Memory B cell (primary cell): Measurements from ENCODE around the gene MARCKSL1.

ENCODE experiments used
- ATAC-seq: fragments of 150-1000 bp; cut with Tn5 transposase; 2 replicates; pipeline ENCODE4 v1.10.0; 2021; ENCODE audit warnings: low read depth, mild to moderate bottlenecking, moderate library complexity
- DNase-seq, 2 donors: peaks; one replicate each; pipeline ENCODE4 v3.0.0; 2022; ENCODE audit warnings: low spot score in 2 of 2
- H3K27ac Mint-ChIP-seq: one replicate; pipeline ENCODE4 v1.8.0; 2022; ENCODE audit warnings: mild to moderate bottlenecking, moderate library complexity, mixed read lengths
- H3K27me3 Mint-ChIP-seq: one replicate; pipeline ENCODE4 v1.8.0; 2022; ENCODE audit warnings: mixed read lengths
- H3K36me3 Mint-ChIP-seq: one replicate; pipeline ENCODE4 v1.8.0; 2022; ENCODE audit warnings: mild to moderate bottlenecking, mixed read lengths
- H3K4me1 Mint-ChIP-seq: one replicate; pipeline ENCODE4 v1.8.0; 2022; ENCODE audit warnings: mixed read lengths
- H3K4me3 Mint-ChIP-seq: one replicate; pipeline ENCODE4 v1.8.0; 2022; ENCODE audit warnings: mild to moderate bottlenecking, moderate library complexity, mixed read lengths
- H3K9me3 Mint-ChIP-seq: one replicate; pipeline ENCODE4 v1.8.0; 2022; ENCODE audit warnings: mixed read lengths

The MARCKSL1 gene, protein sequence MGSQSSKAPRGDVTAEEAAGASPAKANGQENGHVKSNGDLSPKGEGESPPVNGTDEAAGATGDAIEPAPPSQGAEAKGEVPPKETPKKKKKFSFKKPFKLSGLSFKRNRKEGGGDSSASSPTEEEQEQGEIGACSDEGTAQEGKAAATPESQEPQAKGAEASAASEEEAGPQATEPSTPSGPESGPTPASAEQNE

DNA sequence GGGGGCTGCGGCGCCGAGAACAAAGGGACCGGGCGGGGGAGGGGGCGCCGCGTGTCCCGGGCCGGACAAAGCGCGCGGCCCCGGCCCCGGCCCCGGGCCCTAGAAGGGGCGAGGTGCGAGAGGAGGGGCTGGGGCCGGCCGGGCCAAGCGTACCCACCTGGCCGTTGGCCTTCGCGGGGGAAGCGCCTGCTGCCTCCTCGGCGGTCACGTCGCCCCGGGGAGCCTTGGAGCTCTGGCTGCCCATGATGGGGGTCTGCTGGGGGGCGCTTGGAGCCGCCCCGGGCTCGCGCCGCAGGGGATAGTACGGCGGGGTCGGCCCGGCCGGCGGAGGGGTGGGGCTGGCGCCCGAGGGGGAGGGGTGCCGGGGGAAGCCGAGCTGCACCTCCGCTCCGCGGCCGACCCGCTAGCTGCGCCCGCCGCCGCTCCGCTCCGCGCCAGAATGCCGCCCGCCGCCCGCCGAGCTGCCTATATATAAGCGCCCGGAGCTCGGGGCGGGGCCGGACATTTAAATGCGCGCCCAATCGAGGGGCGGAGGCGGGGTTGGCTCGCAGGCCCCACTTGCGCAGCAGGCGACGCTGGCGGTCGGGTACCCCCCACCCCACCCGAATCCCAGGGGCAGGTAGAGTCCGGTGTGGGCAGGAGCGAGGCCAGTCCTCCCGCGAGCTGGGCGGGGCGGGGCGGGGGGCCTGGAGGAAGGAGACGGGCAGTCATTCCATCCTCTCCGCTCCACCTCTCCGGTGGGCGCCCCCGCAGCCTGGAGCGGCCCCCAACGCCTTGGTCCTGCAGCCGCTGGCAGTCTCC is at the start of gene MARCKSL1:
MARCKSL1 (minus strand) TSS at position 444 of the 801 bp plus-strand sequence; CDS start at position 244, 200 bp downstream.
- Mint-ChIP-seq H3K4me1 (peaks cover 38% of the 10 kb centered on the region), H3K27ac (peak within 1 kb of the TSS; percentile 79), H3K9me3 (no peaks in the 10 kb centered on the region), H3K4me3 (peak within 1 kb of the TSS; percentile 85), H3K27me3 (no peaks in the 10 kb centered on the region), H3K36me3 (peaks cover 12% of the 10 kb centered on the region)
- DNase-seq (peak; percentile 93 to 95), ATAC-seq (peak; percentile 52)

DNA sequence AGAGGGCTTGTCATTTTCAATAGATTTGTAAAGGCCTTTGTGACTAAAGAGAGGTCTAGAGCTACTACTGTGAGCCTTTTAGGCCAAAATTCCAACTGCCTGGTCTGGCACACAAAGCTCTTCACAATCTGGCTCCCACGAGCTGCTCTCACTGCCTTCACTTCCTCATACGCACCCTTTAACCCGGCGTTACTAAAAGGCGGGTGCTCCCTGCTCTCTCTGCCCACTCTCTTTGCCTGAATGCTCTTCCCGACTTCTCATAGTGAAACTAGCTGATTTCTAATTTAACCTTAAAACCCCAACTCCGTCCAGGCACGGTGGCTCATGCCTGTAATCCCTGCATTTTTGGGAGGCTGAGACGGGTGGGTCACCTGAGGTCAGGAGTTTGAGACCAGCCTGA is 44.0 kb upstream of the MARCKSL1 start:
- H3K27me3 Mint-ChIP-seq: no peaks in the 10 kb centered on the region
- ATAC-seq: no peak
- H3K27ac Mint-ChIP-seq: no peak overlapping the region
- no peaks in the 10 kb centered on the region for H3K9me3 Mint-ChIP-seq
- no peak overlapping the region for H3K4me3 Mint-ChIP-seq
- H3K4me1 Mint-ChIP-seq: no peaks in the 10 kb centered on the region
- H3K36me3 Mint-ChIP-seq: peaks cover 41% of the 10 kb centered on the region
- no peak for DNase-seq

DNA sequence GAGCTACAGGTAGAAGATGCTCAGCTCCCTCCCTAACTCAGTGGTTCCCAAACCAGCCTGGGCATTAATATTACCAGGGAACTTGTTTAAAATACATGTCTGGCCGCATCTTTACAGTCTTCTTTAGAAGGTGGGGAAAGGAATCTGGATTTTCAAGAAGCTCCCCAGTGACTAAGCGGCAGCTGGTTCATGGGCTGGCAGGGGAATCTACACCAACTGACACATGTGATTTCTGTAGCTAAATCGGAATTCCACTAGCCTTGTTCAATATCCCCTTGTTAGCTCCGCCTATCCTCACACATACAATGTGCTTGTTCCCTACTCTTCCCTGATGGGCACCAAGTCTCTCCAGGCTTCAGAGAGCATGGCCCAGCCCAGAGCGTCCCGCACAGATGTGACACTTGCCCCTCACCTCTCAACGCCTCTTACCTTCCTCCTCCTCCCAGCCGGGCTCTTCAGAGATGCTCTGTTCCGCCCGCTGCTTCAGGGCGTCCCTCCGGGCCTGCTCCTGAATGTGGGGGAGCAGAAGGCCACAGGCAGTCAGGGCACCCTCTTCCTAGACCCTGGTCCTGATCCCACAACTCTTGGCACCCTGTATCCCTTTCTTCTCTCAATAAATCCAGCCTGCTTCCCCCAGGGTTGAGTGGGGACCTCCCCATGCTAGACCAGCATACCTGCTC is 41.6 kb upstream of the MARCKSL1 start:
- peaks cover 46% of the 10 kb centered on the region for H3K36me3 Mint-ChIP-seq
- no peak for DNase-seq
- no peak overlapping the region for H3K4me3 Mint-ChIP-seq
- no peaks in the 10 kb centered on the region for H3K9me3 Mint-ChIP-seq
- no peak overlapping the region for H3K27ac Mint-ChIP-seq
- H3K27me3 Mint-ChIP-seq: no peaks in the 10 kb centered on the region
- H3K4me1 Mint-ChIP-seq: peaks cover 7% of the 10 kb centered on the region
- ATAC-seq: no peak

DNA sequence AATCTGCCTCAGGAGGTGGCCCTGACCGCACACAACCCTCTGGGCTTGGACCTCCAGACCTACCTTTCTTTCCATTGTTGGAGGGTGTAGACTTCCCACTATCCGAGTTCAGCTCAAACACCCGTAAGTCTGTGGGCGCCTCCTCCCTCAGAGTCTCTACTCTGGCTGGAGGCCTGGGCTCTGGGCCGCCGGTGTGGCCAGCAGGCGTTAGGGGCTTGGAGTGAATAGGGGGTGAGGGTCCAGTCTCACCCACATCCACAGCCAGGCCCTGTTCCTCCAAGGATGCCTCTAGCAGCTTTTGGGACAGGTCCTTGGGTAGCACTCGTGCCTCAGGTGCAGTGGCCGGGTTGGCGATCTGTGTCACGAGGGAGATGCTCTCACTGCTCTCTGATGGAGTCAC is 40.2 kb upstream of the MARCKSL1 start:
- H3K4me3 Mint-ChIP-seq: no peak overlapping the region
- H3K9me3 Mint-ChIP-seq: no peaks in the 10 kb centered on the region
- no peak for DNase-seq
- H3K4me1 Mint-ChIP-seq: peaks cover 17% of the 10 kb centered on the region
- ATAC-seq: no peak
- no peak overlapping the region for H3K27ac Mint-ChIP-seq
- H3K36me3 Mint-ChIP-seq: peaks cover 47% of the 10 kb centered on the region
- H3K27me3 Mint-ChIP-seq: no peaks in the 10 kb centered on the region

DNA sequence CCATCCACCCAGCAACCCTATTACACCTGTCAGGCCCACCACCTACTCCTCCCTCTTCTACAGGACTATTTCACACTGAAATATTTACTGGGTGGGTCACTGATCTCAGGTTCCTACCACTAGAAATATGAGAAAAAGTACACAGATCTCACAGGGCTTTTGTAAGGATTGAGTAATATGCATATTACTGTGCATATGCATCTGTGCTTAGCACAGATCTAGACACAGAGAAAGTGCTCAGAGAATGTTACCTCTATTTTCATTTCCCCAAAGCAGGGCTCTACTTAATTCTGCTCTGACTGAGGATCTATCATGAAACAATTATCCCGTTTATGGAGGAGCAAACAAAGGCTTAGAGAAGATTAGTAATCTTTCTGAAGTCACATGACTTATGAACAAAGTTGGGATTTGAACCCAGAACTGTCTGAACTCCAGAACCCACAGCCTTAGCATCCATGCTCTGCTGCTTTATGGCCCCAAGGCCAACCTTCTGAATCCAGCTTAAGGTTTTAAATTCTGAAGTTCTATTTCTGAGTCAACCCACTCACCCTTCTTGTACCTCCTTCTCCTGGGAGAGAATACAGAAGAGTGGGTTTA is 38.1 kb upstream of the MARCKSL1 start:
- no peak for ATAC-seq
- no peak for DNase-seq
- peaks cover 17% of the 10 kb centered on the region for H3K4me1 Mint-ChIP-seq
- H3K27me3 Mint-ChIP-seq: no peaks in the 10 kb centered on the region
- peaks cover 36% of the 10 kb centered on the region for H3K36me3 Mint-ChIP-seq
- no peak overlapping the region for H3K4me3 Mint-ChIP-seq
- no peaks in the 10 kb centered on the region for H3K9me3 Mint-ChIP-seq
- H3K27ac Mint-ChIP-seq: peak overlapping the region; percentile 41

DNA sequence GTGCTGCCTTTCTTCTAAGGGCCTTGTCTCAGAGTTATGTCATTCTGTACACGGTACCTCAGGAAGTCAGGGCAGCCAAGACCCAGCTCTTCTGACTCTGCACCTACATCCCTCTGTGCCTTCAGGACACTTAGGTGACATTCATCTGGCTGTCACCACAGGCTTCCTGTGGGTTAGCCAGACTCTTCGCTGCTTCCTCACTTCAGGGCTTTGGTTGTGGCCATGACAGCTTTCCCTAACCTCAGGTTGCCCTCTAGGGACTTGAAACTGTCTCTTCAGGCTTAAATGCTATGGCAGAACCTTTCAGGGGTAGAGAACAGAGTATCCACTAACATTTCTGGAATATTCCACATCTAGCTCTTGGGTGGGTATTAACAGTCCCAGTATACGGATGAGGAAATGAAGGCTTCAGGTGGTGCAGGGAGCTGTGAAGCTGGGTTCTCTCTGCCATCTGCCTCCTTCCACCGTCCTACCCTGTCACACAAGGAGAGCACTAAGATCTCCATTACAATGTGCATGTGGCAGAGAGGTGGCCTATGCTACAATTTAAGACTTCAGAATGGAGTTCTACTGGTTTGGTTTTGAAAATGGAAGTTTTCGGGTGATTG is 36.2 kb upstream of the MARCKSL1 start:
- H3K4me3 Mint-ChIP-seq: no peak overlapping the region
- peaks cover 17% of the 10 kb centered on the region for H3K4me1 Mint-ChIP-seq
- DNase-seq (no peak), ATAC-seq (peak; percentile 87)
- peaks cover 27% of the 10 kb centered on the region for H3K36me3 Mint-ChIP-seq
- no peaks in the 10 kb centered on the region for H3K27me3 Mint-ChIP-seq
- peak overlapping the region; percentile 8 for H3K27ac Mint-ChIP-seq
- no peaks in the 10 kb centered on the region for H3K9me3 Mint-ChIP-seq

DNA sequence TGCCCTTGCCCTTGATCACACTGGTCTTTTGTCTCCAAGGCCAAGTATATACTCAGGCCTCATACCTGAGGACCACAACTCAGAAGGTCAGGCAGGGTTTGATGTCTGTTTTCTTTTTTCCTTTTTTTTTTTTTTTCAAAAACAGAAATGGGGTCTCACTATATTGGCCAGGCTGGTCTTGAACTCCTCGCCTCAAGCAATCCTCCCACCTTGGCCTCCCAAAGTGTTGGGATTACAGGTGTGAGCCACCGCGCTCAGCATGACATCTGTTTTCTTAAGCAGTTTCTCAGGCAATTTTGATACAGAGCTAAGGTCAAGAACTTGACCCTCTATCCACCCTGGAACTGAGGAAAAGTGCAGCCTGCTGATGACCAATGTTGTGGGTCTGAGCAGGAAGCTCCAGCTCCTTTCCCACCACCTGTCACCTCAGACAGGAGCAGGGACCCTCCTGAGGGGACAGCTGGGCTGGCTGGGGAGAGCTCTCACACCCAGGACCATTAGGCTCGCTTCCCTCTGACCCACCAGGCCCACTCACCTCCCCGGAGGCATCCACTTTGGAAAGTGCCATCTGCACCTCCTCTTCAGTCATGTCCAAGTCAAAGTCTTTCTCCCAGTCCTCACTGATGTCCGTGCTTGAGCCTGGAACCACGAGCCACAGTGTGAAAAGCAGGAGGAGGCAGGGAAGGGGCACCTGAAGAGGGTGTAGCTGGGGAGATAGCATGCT is 32.0 kb upstream of the MARCKSL1 start:
- H3K27ac Mint-ChIP-seq: no peak overlapping the region
- peaks cover 18% of the 10 kb centered on the region for H3K36me3 Mint-ChIP-seq
- DNase-seq (no peak), ATAC-seq (no peak)
- peaks cover 16% of the 10 kb centered on the region for H3K4me1 Mint-ChIP-seq
- H3K27me3 Mint-ChIP-seq: no peaks in the 10 kb centered on the region
- no peaks in the 10 kb centered on the region for H3K9me3 Mint-ChIP-seq
- no peak overlapping the region for H3K4me3 Mint-ChIP-seq

DNA sequence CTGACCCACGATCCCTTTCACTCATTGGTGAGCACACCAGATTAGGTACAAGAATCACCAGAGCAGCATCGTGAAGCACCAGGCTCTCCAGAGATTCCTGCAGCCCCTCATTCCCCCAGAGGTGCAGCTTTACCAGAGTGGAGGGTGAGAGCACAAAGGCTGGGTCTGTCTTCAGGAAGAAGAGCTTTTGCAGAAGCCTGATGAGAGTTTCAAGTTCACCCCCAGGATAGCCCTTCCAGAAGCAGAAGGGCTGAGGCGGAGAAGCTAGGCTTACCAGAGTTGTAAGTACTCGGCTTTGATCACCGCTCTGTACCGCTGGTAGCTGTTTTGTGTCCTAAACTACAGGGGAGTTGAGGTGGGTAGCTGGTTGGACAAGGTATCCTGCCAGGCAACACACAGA is 29.4 kb upstream of the MARCKSL1 start:
- peaks cover 8% of the 10 kb centered on the region for H3K4me1 Mint-ChIP-seq

DNA sequence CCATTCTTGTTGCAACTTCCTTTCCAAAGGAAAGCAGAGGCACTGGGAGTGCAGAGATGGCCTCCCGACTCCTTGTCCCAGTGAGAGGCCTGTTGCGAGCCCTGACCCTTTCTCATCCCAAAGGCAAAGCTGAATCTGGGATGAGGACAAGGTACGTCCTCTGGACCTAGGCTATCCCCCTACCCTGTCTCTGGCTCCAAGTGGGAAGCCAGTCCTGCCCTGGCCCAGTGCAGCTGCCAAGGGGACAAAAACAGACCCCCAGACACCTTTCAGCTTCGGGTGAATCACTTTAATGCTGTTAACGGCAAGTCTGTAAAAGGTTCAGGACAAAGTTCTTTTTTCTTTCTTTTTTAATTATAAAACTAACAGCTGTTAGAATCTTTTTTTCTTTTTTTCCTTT is 28.8 kb upstream of the MARCKSL1 start:
- no peaks in the 10 kb centered on the region for H3K27me3 Mint-ChIP-seq
- no peaks in the 10 kb centered on the region for H3K9me3 Mint-ChIP-seq
- H3K36me3 Mint-ChIP-seq: peaks cover 13% of the 10 kb centered on the region
- H3K4me1 Mint-ChIP-seq: peaks cover 10% of the 10 kb centered on the region
- no peak overlapping the region for H3K27ac Mint-ChIP-seq
- no peak overlapping the region for H3K4me3 Mint-ChIP-seq
- ATAC-seq (no peak), DNase-seq (no peak)

More for the DNA sequence above, 29.4 kb upstream of the MARCKSL1 start:
- DNase-seq (no peak), ATAC-seq (no peak)
- H3K4me3 Mint-ChIP-seq: no peak overlapping the region
- H3K9me3 Mint-ChIP-seq: no peaks in the 10 kb centered on the region
- peaks cover 13% of the 10 kb centered on the region for H3K36me3 Mint-ChIP-seq
- H3K27ac Mint-ChIP-seq: no peak overlapping the region
- no peaks in the 10 kb centered on the region for H3K27me3 Mint-ChIP-seq

DNA sequence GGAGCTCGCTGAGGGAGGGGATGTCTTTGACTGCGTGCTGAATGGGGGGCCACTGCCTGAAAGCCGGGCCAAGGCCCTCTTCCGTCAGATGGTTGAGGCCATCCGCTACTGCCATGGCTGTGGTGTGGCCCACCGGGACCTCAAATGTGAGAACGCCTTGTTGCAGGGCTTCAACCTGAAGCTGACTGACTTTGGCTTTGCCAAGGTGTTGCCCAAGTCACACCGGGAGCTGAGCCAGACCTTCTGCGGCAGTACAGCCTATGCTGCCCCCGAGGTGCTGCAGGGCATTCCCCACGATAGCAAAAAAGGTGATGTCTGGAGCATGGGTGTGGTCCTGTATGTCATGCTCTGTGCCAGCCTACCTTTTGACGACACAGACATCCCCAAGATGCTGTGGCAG is 27.7 kb upstream of the MARCKSL1 start:
- no peak overlapping the region for H3K27ac Mint-ChIP-seq
- no peak for DNase-seq
- peaks cover 17% of the 10 kb centered on the region for H3K4me1 Mint-ChIP-seq
- H3K36me3 Mint-ChIP-seq: peaks cover 12% of the 10 kb centered on the region
- no peaks in the 10 kb centered on the region for H3K27me3 Mint-ChIP-seq
- ATAC-seq: no peak
- H3K4me3 Mint-ChIP-seq: no peak overlapping the region
- H3K9me3 Mint-ChIP-seq: no peaks in the 10 kb centered on the region

DNA sequence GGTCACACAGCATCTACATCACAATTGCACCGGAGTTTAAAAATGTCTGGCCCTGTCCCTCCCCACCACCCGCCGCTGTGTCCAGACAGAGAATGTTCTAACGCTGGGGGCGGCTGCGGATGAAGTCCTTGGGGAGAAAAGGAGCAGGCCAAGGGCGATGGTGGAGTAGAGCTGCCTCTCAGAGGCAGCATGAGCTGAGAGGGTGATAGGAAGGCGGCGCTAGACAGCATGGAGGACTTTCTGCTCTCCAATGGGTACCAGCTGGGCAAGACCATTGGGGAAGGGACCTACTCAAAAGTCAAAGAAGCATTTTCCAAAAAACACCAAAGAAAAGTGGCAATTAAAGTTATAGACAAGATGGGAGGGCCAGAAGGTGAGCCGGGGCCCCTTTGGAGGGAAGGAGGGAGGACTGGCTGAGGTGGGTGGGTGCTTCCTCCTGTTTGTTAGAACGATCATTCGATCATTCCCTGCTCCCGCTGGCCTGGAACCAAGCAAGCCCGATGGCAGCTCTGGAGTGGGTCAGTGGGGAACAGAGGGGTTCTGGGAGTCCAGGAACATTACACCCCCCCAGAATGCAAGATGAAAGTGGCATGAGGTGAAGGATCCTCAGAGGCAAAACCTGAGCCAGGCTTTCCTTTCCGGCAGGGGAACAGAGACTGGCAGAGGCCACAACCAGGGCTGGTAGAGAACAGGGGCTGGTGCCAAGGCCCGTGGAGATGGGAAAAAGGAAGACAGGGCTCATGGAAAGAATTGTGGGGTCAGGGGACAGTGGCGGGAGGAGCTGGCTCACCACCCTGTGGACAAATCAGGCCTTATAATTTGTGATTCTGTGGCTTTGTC is 26.7 kb upstream of the MARCKSL1 start, which contains the start of the genes FAM229A and TSSK3:
FAM229A (minus strand) TSS at position 12 of the 840 bp plus-strand sequence. CDS start 394 bp downstream, outside the sequence.
TSSK3 (plus strand) TSS at position 66 of the 840 bp plus-strand sequence; CDS start at position 229, 163 bp downstream.
- Mint-ChIP-seq H3K4me1 (peaks cover 17% of the 10 kb centered on the region), H3K36me3 (peaks cover 12% of the 10 kb centered on the region), H3K4me3 (peak within 1 kb of the TSS; percentile 61), H3K27ac (peak within 1 kb of the TSS; percentile 40), H3K9me3 (no peaks in the 10 kb centered on the region), H3K27me3 (no peaks in the 10 kb centered on the region)
- ATAC-seq (no peak), DNase-seq (no peak)

DNA sequence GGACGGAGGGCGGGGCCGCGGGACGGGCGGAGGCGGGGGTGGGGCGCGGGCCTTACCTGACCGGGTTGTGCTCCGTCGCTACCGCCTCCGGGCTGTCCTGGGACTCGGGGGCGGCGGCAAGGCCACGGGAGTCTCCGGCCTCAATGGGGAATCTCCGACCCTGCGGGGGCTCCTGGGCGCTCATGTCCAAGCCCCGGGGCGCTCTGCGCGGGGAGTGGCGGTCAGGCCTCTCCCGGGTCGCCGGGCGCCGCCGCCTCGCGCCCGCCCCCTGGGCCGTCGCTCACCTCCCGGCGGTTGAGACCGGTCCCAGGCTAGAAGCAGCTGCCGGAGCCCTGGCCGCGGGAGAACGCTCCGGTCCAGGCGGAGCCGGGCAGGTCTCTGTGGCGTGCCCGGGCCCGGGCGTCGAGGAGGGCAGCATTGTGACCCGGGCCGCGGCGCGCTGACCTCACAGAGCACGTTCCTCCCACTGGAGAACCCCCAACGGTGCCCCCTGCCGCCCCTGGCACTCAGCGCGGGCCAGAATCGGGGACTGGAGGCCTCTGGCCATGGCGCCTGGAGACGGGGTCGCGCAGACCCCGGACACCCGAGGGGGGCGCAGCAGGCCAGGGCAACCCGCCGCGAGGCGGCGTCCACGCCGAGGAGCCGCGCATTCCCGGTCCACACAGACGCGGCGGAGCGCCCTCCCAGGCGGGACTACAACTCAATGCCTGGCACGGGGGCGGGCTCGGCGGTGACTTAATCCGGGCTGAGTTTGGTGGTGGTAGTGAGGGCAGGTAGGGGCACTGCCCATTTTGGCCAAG is 25.8 kb upstream of the MARCKSL1 start:
- peak overlapping the region; percentile 40 for H3K27ac Mint-ChIP-seq
- DNase-seq (peak in 1 of 2 donors; percentile 44), ATAC-seq (peak; percentile 28)
- H3K9me3 Mint-ChIP-seq: no peaks in the 10 kb centered on the region
- H3K36me3 Mint-ChIP-seq: peaks cover 10% of the 10 kb centered on the region
- H3K27me3 Mint-ChIP-seq: no peaks in the 10 kb centered on the region
- peaks cover 17% of the 10 kb centered on the region for H3K4me1 Mint-ChIP-seq
- peak overlapping the region; percentile 61 for H3K4me3 Mint-ChIP-seq
